ENCODE data around the gene IARS1.

DNA sequence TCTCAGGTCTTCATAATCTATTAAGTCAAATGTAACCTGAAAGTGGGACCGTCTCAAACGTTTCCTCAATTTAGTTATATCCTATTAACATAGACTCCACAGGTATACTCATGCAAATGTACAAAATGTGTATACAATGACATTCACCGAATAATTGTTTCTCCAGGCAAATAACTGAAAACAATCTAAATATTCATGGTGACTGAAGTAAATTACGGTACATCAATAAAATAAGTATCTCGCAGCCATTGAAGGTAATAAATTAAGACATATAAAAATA, 482 bp downstream of the IARS1 start:
- TF ChIP-seq, protein P1, sequence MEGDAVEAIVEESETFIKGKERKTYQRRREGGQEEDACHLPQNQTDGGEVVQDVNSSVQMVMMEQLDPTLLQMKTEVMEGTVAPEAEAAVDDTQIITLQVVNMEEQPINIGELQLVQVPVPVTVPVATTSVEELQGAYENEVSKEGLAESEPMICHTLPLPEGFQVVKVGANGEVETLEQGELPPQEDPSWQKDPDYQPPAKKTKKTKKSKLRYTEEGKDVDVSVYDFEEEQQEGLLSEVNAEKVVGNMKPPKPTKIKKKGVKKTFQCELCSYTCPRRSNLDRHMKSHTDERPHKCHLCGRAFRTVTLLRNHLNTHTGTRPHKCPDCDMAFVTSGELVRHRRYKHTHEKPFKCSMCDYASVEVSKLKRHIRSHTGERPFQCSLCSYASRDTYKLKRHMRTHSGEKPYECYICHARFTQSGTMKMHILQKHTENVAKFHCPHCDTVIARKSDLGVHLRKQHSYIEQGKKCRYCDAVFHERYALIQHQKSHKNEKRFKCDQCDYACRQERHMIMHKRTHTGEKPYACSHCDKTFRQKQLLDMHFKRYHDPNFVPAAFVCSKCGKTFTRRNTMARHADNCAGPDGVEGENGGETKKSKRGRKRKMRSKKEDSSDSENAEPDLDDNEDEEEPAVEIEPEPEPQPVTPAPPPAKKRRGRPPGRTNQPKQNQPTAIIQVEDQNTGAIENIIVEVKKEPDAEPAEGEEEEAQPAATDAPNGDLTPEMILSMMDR (IDR thresholded peaks at IDR 0.05; ENCODE audit: poor library complexity, severe bottlenecking), result no peak
- TF ChIP-seq TAF1 (IDR thresholded peaks at IDR 0.05; ENCODE audit: low read depth) (no peak), POLR2AphosphoS5 (IDR thresholded peaks at IDR 0.05) (no peak), EZH2 (IDR thresholded peaks at IDR 0.05; ENCODE audit: borderline replicate concordance, insufficient read depth, low read length, poor library complexity, severe bottlenecking) (no peak), RAD21 (conservative IDR thresholded peaks at IDR 0.05) (no peak), SMC3 (conservative IDR thresholded peaks at IDR 0.05; ENCODE audit: poor library complexity) (no peak)
- TF ChIP-seq, protein P2, sequence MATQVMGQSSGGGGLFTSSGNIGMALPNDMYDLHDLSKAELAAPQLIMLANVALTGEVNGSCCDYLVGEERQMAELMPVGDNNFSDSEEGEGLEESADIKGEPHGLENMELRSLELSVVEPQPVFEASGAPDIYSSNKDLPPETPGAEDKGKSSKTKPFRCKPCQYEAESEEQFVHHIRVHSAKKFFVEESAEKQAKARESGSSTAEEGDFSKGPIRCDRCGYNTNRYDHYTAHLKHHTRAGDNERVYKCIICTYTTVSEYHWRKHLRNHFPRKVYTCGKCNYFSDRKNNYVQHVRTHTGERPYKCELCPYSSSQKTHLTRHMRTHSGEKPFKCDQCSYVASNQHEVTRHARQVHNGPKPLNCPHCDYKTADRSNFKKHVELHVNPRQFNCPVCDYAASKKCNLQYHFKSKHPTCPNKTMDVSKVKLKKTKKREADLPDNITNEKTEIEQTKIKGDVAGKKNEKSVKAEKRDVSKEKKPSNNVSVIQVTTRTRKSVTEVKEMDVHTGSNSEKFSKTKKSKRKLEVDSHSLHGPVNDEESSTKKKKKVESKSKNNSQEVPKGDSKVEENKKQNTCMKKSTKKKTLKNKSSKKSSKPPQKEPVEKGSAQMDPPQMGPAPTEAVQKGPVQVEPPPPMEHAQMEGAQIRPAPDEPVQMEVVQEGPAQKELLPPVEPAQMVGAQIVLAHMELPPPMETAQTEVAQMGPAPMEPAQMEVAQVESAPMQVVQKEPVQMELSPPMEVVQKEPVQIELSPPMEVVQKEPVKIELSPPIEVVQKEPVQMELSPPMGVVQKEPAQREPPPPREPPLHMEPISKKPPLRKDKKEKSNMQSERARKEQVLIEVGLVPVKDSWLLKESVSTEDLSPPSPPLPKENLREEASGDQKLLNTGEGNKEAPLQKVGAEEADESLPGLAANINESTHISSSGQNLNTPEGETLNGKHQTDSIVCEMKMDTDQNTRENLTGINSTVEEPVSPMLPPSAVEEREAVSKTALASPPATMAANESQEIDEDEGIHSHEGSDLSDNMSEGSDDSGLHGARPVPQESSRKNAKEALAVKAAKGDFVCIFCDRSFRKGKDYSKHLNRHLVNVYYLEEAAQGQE (IDR thresholded peaks at IDR 0.05; ENCODE audit: borderline replicate concordance), result no peak
